ENCODE results near the gene DEFB123. TPM values are rescaled to one million over a fixed set of nuclear protein-coding genes. Genes with fewer than 3 reads are reported as not detected.
"Not testable (repeated sequence)": the region's sequence is repeated elsewhere in the genome, so short reads cannot be mapped to it uniquely, and the experiment has no call there.

The DEFB123 gene
- total RNA-seq, 1 experiment from 2014 or later: not detected

- DNase-seq (ENCODE audit: unreplicated experiment): no peak
- no peak for TF ChIP-seq CTCF (IDR thresholded peaks at IDR 0.05; ENCODE audit: unreplicated experiment)
- BruUV-seq (replicated peaks): no TSS peak
- Mint-ChIP-seq H3K9me3 (ENCODE audit: unreplicated experiment) (no peaks in the 10 kb centered on the region), H3K27me3 (ENCODE audit: insufficient read depth, unreplicated experiment) (peaks cover 27% of the 10 kb centered on the region), H3K36me3 (ENCODE audit: insufficient read depth, unreplicated experiment) (no peaks in the 10 kb centered on the region), H3K4me1 (ENCODE audit: insufficient read depth, unreplicated experiment) (no peaks in the 10 kb centered on the region), H3K27ac (ENCODE audit: low read depth, unreplicated experiment) (no peak overlapping the region), H3K4me3 (ENCODE audit: unreplicated experiment) (no peak overlapping the region)
- intact Hi-C loops (cut with micrococcal nuclease): no loop called here
- CTCF ChIA-PET: interaction anchor here (0.7 to 1.2 kb wide), 4 partner anchors 12 to 33 kb away, joined by 3 to 4 read pairs (median 3); no protein-coding TSS in a partner anchor
- POLR2A ChIA-PET: interaction anchor here (0.7 kb wide), 1 partner anchor 9 kb away, joined by 3 read pairs; no protein-coding TSS in a partner anchor
Measured at GRCh38 chr20:31446084-31446819, 5.8 kb downstream of the DEFB123 start.

GRCh38 chr20:31449511-31450414, 9.3 kb downstream of the DEFB123 start:
- no peaks in the 10 kb centered on the region for H3K4me1 Mint-ChIP-seq (ENCODE audit: insufficient read depth, unreplicated experiment)
- TF ChIP-seq CTCF (IDR thresholded peaks at IDR 0.05; ENCODE audit: unreplicated experiment): no peak
- intact Hi-C loops (cut with micrococcal nuclease): no loop called here
- peaks cover 10% of the 10 kb centered on the region for H3K27me3 Mint-ChIP-seq (ENCODE audit: insufficient read depth, unreplicated experiment)
- H3K27ac Mint-ChIP-seq (ENCODE audit: low read depth, unreplicated experiment): no peak overlapping the region
- BruUV-seq (replicated peaks): no TSS peak
- DNase-seq (ENCODE audit: unreplicated experiment): no peak
- H3K36me3 Mint-ChIP-seq (ENCODE audit: insufficient read depth, unreplicated experiment): no peaks in the 10 kb centered on the region
- ChIA-PET CTCF (interaction anchor here (0.5 to 3.0 kb wide), 10 partner anchors 10 to 1640 kb away, joined by 3 to 23 read pairs (median 4); no protein-coding TSS in a partner anchor), POLR2A (no interaction called here)
- H3K4me3 Mint-ChIP-seq (ENCODE audit: unreplicated experiment): no peak overlapping the region
- no peaks in the 10 kb centered on the region for H3K9me3 Mint-ChIP-seq (ENCODE audit: unreplicated experiment)

- intact Hi-C loops (cut with micrococcal nuclease): no loop called here
- H3K4me1 Mint-ChIP-seq (ENCODE audit: insufficient read depth, unreplicated experiment): no peaks in the 10 kb centered on the region
- TF ChIP-seq CTCF (IDR thresholded peaks at IDR 0.05; ENCODE audit: unreplicated experiment): no peak
- no peaks in the 10 kb centered on the region for H3K9me3 Mint-ChIP-seq (ENCODE audit: unreplicated experiment)
- no peak overlapping the region for H3K27ac Mint-ChIP-seq (ENCODE audit: low read depth, unreplicated experiment)
- DNase-seq (ENCODE audit: unreplicated experiment): no peak
- no TSS peak for BruUV-seq (replicated peaks)
- CTCF ChIA-PET: no interaction called here
- POLR2A ChIA-PET: no interaction called here
- no peak overlapping the region for H3K4me3 Mint-ChIP-seq (ENCODE audit: unreplicated experiment)
- H3K36me3 Mint-ChIP-seq (ENCODE audit: insufficient read depth, unreplicated experiment): no peaks in the 10 kb centered on the region
- H3K27me3 Mint-ChIP-seq (ENCODE audit: insufficient read depth, unreplicated experiment): peaks cover 10% of the 10 kb centered on the region
Measured at GRCh38 chr20:31452575-31452974, 12.1 kb downstream of the DEFB123 start.

- Mint-ChIP-seq H3K9me3 (ENCODE audit: unreplicated experiment) (no peaks in the 10 kb centered on the region), H3K4me3 (ENCODE audit: unreplicated experiment) (no peak overlapping the region), H3K27me3 (ENCODE audit: insufficient read depth, unreplicated experiment) (peaks cover 12% of the 10 kb centered on the region), H3K27ac (ENCODE audit: low read depth, unreplicated experiment) (no peak overlapping the region), H3K4me1 (ENCODE audit: insufficient read depth, unreplicated experiment) (no peaks in the 10 kb centered on the region), H3K36me3 (ENCODE audit: insufficient read depth, unreplicated experiment) (no peaks in the 10 kb centered on the region)
- no peak for TF ChIP-seq CTCF (IDR thresholded peaks at IDR 0.05; ENCODE audit: unreplicated experiment)
- no TSS peak for BruUV-seq (replicated peaks)
- POLR2A ChIA-PET: interaction anchor here (0.6 to 0.7 kb wide), 3 partner anchors 23 to 1830 kb away, joined by 3 read pairs; no protein-coding TSS in a partner anchor
- DNase-seq (ENCODE audit: unreplicated experiment): no peak
- intact Hi-C loops (cut with micrococcal nuclease): no loop called here
- CTCF ChIA-PET: interaction anchor here (0.6 to 3.5 kb wide), 6 partner anchors 9 to 140 kb away, joined by 3 to 20 read pairs (median 4); a partner anchor contains a TSS
Measured at GRCh38 chr20:31454361-31454760, 13.9 kb downstream of the DEFB123 start.

- H3K9me3 Mint-ChIP-seq (ENCODE audit: unreplicated experiment); POLR2A ChIA-PET; CTCF ChIA-PET; BruUV-seq (replicated peaks); DNase-seq (ENCODE audit: unreplicated experiment); H3K27ac Mint-ChIP-seq (ENCODE audit: low read depth, unreplicated experiment); H3K4me3 Mint-ChIP-seq (ENCODE audit: unreplicated experiment); intact Hi-C loops (cut with micrococcal nuclease); H3K36me3 Mint-ChIP-seq (ENCODE audit: insufficient read depth, unreplicated experiment); H3K4me1 Mint-ChIP-seq (ENCODE audit: insufficient read depth, unreplicated experiment): not testable (repeated sequence)
- peaks cover 11% of the 10 kb centered on the region for H3K27me3 Mint-ChIP-seq (ENCODE audit: insufficient read depth, unreplicated experiment)
Measured at GRCh38 chr20:31470946-31471345, 30.5 kb downstream of the DEFB123 start.
